DMS153 (cell line): ENCODE data around the gene DNMT1.
"Not testable (repeated sequence)": the region's sequence is repeated elsewhere in the genome, so short reads cannot be mapped to it uniquely, and the experiment has no call there.

Experiments used
- DNase-seq: peaks from one replicate; lab custom pipeline; 2025; lab: John Stamatoyannopoulos, UW

The DNMT1 gene

GRCh38 chr19:10222201-10222890, 27.6 kb upstream of the DNMT1 start:
- DNase-seq = no peak

GRCh38 chr19:10220695-10221094, 25.9 kb upstream of the DNMT1 start:
- DNase-seq = no peak

GRCh38 chr19:10219678-10220077, 24.9 kb upstream of the DNMT1 start:
- DNase-seq = peak; percentile 11

GRCh38 chr19:10217085-10217484, 22.3 kb upstream of the DNMT1 start:
- no peak for DNase-seq

- no peak for DNase-seq
Measured at GRCh38 chr19:10214784-10215183, 20.0 kb upstream of the DNMT1 start.

- no peak for DNase-seq
Measured at GRCh38 chr19:10211691-10212090, 16.9 kb upstream of the DNMT1 start.

- no peak for DNase-seq
Measured at GRCh38 chr19:10211061-10211460, 16.3 kb upstream of the DNMT1 start.

- no peak for DNase-seq
Measured at GRCh38 chr19:10209315-10209714, 14.6 kb upstream of the DNMT1 start.

GRCh38 chr19:10207026-10207425, 12.3 kb upstream of the DNMT1 start:
- DNase-seq = no peak

- DNase-seq = no peak
Measured at GRCh38 chr19:10206226-10206885, 11.6 kb upstream of the DNMT1 start.

- no peak for DNase-seq
Measured at GRCh38 chr19:10205636-10206035, 10.9 kb upstream of the DNMT1 start.

GRCh38 chr19:10203686-10204085, 8.9 kb upstream of the DNMT1 start:
- no peak for DNase-seq

- DNase-seq = no peak
Measured at GRCh38 chr19:10201176-10201575, 6.4 kb upstream of the DNMT1 start.

- DNase-seq = not testable (repeated sequence)
Measured at GRCh38 chr19:10200101-10200500, 5.3 kb upstream of the DNMT1 start.

GRCh38 chr19:10198889-10199644, 4.3 kb upstream of the DNMT1 start:
- not testable (repeated sequence) for DNase-seq

GRCh38 chr19:10195199-10195519, 406 bp upstream of the DNMT1 start:
- no peak for DNase-seq

GRCh38 chr19:10193790-10194499, 808 bp downstream of the DNMT1 start:
- no peak for DNase-seq

- DNase-seq = no peak
Measured at GRCh38 chr19:10192922-10193321, 1.8 kb downstream of the DNMT1 start.

GRCh38 chr19:10191347-10191746, 3.4 kb downstream of the DNMT1 start:
- no peak for DNase-seq

GRCh38 chr19:10190026-10190425, 4.7 kb downstream of the DNMT1 start:
- DNase-seq = no peak

- no peak for DNase-seq
Measured at GRCh38 chr19:10189616-10190015, 5.1 kb downstream of the DNMT1 start.

- DNase-seq = no peak
Measured at GRCh38 chr19:10187315-10187714, 7.4 kb downstream of the DNMT1 start.

- DNase-seq = no peak
Measured at GRCh38 chr19:10184636-10185035, 10.1 kb downstream of the DNMT1 start.
